ENCODE measurements around the gene GSX1. TPM values are rescaled to one million over a fixed set of nuclear protein-coding genes. Genes with fewer than 3 reads are reported as not detected.
A peak's percentile ranks its signal among the peaks of the same experiment; 100 is the strongest.

GSX1 gene
- total RNA-seq, 2 donors from 2014 or later, result not detected

DNA sequence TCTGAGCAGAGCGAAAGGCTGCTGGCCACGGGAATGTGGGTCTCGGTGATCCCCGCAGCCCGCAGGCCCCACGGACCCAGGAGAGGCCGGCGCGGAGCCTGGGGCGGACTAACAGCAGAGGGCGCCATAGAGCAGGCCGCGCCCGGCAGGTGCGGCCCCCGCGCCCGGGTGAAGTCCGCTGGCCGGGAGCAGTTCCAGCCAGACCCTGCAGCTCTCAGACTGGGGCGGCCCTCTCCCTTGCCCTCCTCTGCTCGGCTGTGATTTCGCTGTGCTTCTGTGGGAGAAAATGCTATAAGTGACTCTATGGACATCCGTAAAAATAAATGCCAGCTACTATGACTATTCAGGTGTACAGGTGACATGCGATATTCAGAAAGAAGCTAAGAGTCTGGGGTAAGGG is 37.7 kb downstream of the GSX1 start:
- intact Hi-C loops (cut with DNase I), result loop anchor here (5.0 kb wide), 1 partner anchor 157 kb away; the partner anchor contains the start of gene URAD
- WGBS, 2 donors, result 2 to 6% methylated on average over 10 to 25 of the region's 25 CpGs
- peak; percentile 59 to 80 (median 65) for DNase-seq
- Histone ChIP-seq H3K27ac (no peak overlapping the region), H3K9me3 (no peaks in the 10 kb centered on the region), H3K4me1 (peaks cover 22% of the 10 kb centered on the region), H3K27me3 (no peaks in the 10 kb centered on the region), H3K36me3 (replicated peaks in 1 of 2; ENCODE audit: insufficient read depth in 1 of 2, low read depth in 2 of 2) (no peaks in the 10 kb centered on the region), H3K4me3 (no peak overlapping the region)
- TF ChIP-seq CTCF (IDR thresholded peaks at IDR 0.05), result peak; percentile 89 to 98 (median 92)
- peak in 1 of 3 donors; percentile 11 for TF ChIP-seq POLR2A (IDR thresholded peaks at IDR 0.05)
- peak; percentile 80 for ATAC-seq

DNA sequence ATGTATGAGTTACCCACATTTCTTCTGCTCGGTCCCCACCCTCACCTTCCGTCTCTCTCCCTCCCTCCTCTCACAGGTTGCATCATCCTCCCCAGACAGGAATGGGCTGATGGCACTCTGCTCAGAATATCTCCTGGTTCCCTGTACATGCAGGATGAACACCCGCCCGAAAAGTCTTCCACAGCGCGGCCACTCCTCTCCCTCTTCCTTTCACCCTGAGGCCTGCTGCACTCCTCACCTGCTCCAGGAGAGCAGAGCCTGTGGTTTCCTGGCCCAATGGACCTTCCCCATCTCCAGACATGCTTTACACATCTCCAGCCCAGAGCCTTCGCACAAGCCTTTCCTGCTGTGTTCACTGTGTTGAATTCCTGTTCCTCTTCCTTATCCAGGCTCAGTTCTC is 40.9 kb downstream of the GSX1 start:
- TF ChIP-seq POLR2A (IDR thresholded peaks at IDR 0.05), result no peak
- Histone ChIP-seq H3K4me3 (no peak overlapping the region), H3K36me3 (replicated peaks in 1 of 2; ENCODE audit: insufficient read depth in 1 of 2, low read depth in 2 of 2) (no peaks in the 10 kb centered on the region), H3K4me1 (peaks cover 10% of the 10 kb centered on the region), H3K9me3 (no peaks in the 10 kb centered on the region), H3K27me3 (no peaks in the 10 kb centered on the region), H3K27ac (no peak overlapping the region)
- intact Hi-C loops (cut with DNase I), result loop anchor here (5.0 kb wide), 1 partner anchor 154 kb away; the partner anchor contains the start of gene URAD
- no peak for DNase-seq
- WGBS, 2 donors, result 76 to 86% methylated on average over 7 of the region's 7 CpGs
- ATAC-seq, result no peak

GRCh38 chr13:27834095-27834494 is 41.8 kb downstream of the GSX1 start:
- TF ChIP-seq POLR2A (IDR thresholded peaks at IDR 0.05) (no peak), CTCF (IDR thresholded peaks at IDR 0.05) (no peak)
- no peak overlapping the region for H3K27ac ChIP-seq
- H3K9me3 ChIP-seq, result no peaks in the 10 kb centered on the region
- DNase-seq (no peak), ATAC-seq (no peak)
- intact Hi-C loops (cut with DNase I), result loop anchor here (5.0 kb wide), 1 partner anchor 153 kb away; the partner anchor contains the start of gene URAD
- peaks cover 10% of the 10 kb centered on the region for H3K4me1 ChIP-seq
- WGBS, 2 donors, result 37 to 52% methylated on average over 6 of the region's 6 CpGs
- no peaks in the 10 kb centered on the region for H3K36me3 ChIP-seq (replicated peaks in 1 of 2; ENCODE audit: insufficient read depth in 1 of 2, low read depth in 2 of 2)
- H3K27me3 ChIP-seq, result no peaks in the 10 kb centered on the region
- H3K4me3 ChIP-seq, result no peak overlapping the region

DNA sequence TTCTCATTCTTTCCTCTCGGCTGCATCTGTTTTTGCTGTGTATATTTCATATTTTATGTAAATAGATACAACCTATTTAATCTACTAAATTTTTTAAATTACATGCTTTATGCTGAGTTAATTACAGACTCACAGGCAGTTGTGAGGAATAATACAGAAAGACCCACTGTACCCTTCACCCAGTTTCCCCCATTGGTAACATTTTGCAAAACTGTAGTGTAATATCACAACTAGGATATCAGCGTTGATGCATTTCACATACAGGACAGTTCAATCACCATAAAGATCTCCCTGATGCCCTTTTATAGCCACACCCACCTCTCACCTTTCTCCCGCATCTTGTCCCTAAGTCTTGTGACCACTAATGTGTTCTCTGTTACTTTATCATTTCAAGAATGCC is 43.5 kb downstream of the GSX1 start:
- intact Hi-C loops (cut with DNase I), result no loop called here
- Histone ChIP-seq H3K9me3 (no peaks in the 10 kb centered on the region), H3K27me3 (no peaks in the 10 kb centered on the region), H3K27ac (no peak overlapping the region), H3K4me3 (no peak overlapping the region), H3K36me3 (replicated peaks in 1 of 2; ENCODE audit: insufficient read depth in 1 of 2, low read depth in 2 of 2) (no peaks in the 10 kb centered on the region), H3K4me1 (no peaks in the 10 kb centered on the region)
- TF ChIP-seq CTCF (IDR thresholded peaks at IDR 0.05) (no peak), POLR2A (IDR thresholded peaks at IDR 0.05) (no peak)
- DNase-seq, result no peak
- WGBS, 2 donors, result 87 to 90% methylated on average over 3 of the region's 3 CpGs
- ATAC-seq, result no peak

- Histone ChIP-seq H3K27me3 (no peaks in the 10 kb centered on the region), H3K4me3 (no peak overlapping the region), H3K36me3 (replicated peaks in 1 of 2; ENCODE audit: insufficient read depth in 1 of 2, low read depth in 2 of 2) (no peaks in the 10 kb centered on the region), H3K27ac (peak overlapping the region in 1 of 4 donors; percentile 10), H3K9me3 (no peaks in the 10 kb centered on the region), H3K4me1 (no peaks in the 10 kb centered on the region)
- intact Hi-C loops (cut with DNase I), result no loop called here
- no peak for TF ChIP-seq POLR2A (IDR thresholded peaks at IDR 0.05)
- peak in 1 of 7 experiments; percentile 4 for TF ChIP-seq CTCF (IDR thresholded peaks at IDR 0.05)
- DNase-seq (peak in 1 of 4 donors; percentile 28), ATAC-seq (peak; percentile 58)
- WGBS, 2 donors, result 41 to 45% methylated on average over 8 of the region's 8 CpGs
Measured at GRCh38 chr13:27839809-27840467, 47.7 kb downstream of the GSX1 start.
